HG03439 (cell line): ENCODE results near the gene OXSR1.

Experiments
- ATAC-seq: cut with Tn5 transposase; IDR thresholded peaks from one replicate; pipeline ENCODE4 v1.9.1; 2021; ENCODE audit warnings: mild to moderate bottlenecking, moderate library complexity; ENCODE audit not compliant: unreplicated experiment

Gene OXSR1

GRCh38 chr3:38297947-38298711 lies 132.8 kb downstream of the OXSR1 start:
- ATAC-seq = no peak
